T1000 (cell line): ENCODE data around the gene NOS1.

Source experiments
- DNase-seq: peaks from one replicate; lab custom pipeline; 2025; ENCODE audit warnings: mixed read lengths; lab: John Stamatoyannopoulos, UW

Gene NOS1

DNA sequence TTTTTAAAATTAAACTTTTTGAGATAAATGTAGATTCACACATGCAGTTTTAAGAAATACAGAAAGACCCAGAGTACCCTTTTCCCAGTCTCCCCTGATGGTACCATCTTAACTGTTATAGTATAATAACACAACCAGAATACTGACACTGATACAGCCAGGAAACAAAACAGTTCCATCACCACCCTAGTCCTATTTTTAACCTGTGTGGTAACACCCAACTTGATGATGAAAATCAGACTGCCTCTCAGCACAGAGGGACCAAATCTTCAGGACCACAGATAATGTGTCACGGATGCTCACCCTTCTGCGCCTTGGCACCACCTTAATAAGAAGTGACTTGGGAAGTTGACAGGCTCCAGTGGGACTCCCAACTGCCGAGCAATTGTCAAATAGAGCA is 189.3 kb downstream of the NOS1 start:
- no peak for DNase-seq

DNA sequence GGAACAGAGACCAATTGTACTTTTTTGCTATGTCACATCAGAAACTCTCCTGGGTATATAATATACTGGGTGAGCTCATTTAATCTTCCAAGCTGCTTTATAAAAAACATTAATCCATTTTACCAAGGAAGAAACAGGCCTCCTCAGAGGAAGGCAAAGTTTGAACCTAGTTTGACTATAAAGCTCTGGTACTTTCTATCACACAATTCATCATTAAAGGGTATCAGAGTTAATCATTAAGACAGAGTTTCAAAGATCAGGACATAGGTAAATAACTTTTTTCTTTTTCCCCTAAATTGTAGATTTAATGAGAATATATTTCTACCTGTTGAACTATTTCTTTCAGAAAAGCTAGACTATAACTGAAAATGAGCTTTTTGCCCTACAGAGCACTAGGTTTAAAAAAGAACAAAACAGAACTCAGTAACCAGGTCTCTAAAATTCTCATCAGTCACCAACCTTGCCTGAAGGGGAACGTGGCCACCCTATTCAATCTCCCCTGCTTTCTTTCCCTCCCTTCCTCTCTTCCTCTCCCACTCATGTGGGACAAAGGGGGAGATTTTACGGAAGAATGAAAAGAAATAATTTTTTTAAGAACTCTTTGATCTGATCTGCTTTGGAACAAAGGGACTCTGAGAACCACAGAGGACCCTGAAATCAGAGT is 189.8 kb downstream of the NOS1 start:
- DNase-seq = no peak

DNA sequence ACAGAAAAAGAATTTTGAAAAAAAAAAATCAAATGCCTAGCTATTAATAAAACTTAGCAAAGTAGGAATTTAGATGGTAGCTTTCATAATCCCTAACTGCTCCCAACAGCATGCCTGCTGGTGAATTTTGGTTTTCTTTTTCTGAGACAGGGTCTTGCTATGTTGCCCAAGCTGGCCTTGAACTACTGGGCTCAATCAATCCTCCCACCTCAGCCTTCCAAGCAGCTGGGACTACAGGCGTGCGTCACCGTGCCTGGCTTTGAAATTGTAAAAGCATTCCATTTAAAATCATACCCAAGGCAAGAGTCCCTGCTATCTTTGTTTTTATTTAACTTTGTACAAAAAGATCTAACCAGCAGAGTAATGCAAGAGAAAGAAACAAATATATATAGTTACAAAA is 191.9 kb downstream of the NOS1 start:
- no peak for DNase-seq

DNA sequence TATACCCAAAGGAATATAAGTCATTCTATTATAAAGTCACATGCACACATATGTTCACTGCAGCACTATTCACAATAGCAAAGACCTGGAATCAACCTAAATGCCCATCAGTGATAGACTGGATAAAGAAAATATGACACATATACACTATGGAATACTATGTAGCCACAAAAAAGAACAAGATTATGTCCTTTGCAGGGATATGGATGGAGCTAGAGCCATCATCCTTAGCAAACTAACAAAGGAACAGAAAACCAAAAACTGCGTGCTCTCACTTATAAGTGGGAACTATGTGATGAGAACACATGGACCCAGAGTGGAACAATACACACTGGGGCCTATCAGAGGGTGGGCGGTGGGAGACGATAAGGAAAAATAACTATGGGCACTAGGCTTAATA is 192.4 kb downstream of the NOS1 start:
- no peak for DNase-seq

DNA sequence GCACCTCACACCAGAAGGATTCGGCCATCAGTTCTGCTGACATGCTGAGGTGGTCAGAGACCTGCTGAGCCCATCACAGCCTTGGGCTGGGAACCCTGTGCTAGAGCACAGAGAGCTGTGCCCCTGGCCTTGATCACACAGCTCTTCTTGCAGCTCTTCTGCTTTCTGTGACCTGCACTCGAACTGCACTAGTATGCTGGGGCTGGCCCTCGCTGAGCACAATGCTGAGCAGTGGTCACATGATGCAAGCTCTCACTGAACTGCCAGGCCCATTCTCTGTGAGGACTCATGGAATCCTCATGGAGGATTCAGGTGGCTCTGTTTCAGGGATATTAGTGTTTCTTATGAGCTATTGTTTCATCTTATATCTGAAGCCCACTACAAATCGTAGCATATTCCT is 193.7 kb downstream of the NOS1 start:
- no peak for DNase-seq

DNA sequence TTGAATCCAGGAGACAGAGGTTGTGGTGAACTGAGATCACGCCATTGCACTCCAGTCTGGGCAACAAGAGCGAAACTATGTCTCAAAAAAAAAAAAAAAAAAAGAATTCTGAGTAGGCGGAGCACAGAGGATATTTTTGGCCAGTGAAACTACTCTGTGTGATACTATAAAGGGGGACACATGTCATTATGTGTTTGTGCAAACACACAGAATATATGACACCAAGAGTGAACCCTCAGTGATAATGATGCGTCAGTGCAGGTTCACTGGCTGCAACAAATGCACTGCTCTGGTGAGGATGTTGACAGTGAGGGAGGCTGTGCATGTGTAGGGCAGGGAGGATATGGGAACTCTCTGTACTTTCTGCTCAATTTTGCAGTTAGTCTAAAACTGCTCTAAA is 195.3 kb downstream of the NOS1 start:
- DNase-seq = no peak

DNA sequence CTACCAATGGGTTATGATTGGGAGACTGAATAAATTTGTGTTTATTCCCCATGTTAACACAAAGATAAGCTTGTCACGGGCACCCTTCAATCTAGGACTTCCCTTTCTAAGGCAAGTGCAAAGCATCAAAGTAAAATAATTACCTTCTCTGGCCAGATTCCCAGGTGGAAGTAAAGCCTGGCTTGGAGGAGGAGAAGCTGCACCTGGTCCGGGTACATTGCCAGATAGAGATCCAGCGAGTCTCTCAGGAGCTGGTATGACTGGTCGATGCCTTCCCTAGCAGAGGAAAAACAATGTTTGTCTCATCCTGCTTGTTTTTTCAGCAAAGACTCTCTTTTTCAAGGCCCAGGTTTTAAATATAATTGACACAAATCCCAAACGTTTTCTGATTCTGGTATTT is 196.1 kb downstream of the NOS1 start:
- no peak for DNase-seq

DNA sequence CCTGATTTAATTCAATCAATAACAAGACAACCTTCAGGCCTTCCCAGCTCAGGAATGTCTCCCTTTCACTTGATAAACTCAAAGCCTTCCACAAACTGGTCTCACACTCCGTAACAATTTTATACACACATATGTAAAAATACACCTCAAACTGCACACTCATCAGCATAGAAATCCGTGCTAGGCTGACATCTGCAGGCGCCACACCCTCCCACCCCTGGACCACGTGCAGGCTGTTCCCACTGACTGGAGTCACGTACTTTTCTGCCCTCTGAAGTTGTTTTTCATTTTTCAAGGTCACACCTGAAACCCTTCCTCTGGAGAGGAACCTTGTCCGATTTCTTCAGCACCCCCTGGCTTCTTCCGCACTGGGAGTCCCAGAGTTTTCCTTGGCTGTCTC is 198.8 kb downstream of the NOS1 start:
- no peak for DNase-seq

DNA sequence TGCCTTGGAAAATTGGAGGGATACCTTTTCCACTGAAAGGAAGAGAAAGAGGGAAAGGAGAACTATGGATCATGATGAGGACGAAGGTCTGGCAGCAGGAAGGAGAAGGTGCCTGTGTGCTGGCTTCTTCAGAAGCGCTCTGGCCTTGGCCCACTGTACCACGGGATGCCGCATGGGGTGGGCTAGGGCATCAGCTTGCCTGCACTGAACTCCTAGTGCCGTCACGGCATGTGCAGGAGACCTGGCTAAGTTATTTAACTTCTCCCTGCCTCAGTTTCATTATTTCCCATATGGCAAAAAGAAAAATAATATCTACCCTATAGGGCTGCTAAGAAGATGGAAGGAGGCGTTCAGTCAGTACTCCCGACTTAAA is 199.3 kb downstream of the NOS1 start:
- no peak for DNase-seq

DNA sequence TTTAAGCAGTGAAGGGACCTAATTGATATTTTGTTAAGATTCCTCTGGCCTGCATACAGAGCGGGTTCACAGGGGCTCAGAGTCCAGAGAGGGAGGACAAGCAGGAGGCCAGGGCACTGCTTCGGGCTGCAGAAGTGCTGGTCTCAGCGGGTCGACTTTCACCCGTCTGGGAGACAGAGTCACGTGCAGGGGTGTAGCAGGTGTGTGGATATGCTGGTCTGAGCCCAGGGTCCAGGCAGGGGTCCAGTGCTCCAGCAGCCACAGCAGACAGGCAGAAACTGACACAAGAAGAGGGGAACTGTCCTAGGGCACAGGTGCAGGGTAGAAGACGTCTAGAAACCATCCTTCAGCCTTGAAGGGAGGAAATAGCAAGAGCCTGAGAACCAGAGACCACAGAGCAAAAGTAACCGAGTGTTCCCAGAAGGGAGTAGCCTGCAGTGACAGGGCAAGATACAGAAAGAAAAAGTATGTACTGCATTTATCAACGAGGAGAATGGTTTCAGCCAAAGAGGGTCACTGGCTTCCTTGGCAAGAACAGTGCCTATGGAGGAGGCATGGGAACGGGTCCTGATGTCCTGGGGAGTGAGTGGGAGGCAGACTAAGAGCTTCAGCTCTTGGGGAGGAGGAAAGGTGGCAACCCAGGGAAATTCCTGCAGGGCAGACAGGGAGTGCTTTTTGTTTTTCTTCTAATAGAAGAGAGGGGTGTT is 199.8 kb downstream of the NOS1 start:
- DNase-seq = no peak

DNA sequence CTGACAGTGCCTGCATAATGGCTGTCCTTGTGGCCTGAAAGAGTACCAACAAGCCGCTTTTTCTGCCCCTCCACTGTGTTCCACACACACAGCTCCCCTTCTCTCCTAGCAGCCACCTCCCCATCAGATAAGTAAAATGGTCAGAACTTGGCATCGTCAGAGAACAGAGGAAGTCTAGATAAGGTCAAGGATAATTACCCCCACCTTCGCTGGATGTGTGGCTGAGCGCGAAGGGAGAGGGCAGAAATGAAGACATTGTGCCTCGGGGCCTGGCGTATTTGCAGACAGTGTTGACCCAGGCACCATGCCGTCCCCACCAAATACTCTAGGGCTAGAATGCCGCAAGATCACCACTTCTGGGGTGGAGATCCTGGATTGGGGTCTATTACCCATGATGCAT is 201.8 kb downstream of the NOS1 start:
- DNase-seq = no peak

DNA sequence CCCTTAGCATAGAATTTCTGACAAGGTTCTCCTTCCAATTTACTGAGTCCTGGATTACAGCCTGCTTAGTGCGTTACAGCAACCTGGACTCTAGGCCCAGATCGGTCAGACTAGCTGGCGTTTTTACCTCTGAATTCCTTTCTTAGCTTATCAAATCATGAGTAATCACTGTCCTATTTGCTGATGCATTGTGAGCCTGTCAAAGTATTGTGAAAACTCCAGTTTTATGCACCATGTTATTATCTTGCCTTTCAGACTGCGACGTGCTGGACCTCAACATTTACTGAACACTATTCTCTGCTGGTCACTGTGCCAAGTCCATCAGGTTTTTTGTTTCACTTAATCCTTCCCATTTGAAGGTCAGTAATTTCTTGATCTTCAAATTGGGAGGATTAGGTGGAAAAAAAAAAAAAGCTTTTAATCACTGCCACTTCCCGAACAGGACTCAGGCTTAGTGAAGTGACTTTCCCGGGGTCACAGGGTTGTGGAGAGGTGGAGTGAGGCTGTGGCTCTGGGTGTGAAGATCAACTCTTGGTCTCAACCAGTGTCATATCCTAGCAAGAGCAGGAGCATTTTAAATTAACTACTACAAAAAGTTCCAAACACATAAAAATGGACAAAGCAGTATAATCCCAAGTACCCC is 202.4 kb downstream of the NOS1 start:
- no peak for DNase-seq
